GM18519 (cell line): ENCODE measurements around the gene CDC40.

Source experiments
- ATAC-seq: cut with Tn5 transposase; IDR thresholded peaks from one replicate; pipeline ENCODE4 v1.9.1; 2021; ENCODE audit warnings: mild to moderate bottlenecking, moderate library complexity; ENCODE audit not compliant: unreplicated experiment, low FRiP score

CDC40 gene

GRCh38 chr6:110180228-110181008 lies at the start of gene CDC40:
Gene CDC40, plus strand, starts transcription at chr6:110180427. Its CDS starts 18 bp downstream, at chr6:110180445.
- peak; percentile 40 for ATAC-seq

- ATAC-seq = no peak
Observed at GRCh38 chr6:110137924-110138887, 42.0 kb upstream of the CDC40 start.

GRCh38 chr6:110139052-110139451 lies 41.2 kb upstream of the CDC40 start:
- no peak for ATAC-seq

- no peak for ATAC-seq
Observed at GRCh38 chr6:110140650-110141049, 39.6 kb upstream of the CDC40 start.

- no peak for ATAC-seq
Observed at GRCh38 chr6:110147870-110148269, 32.4 kb upstream of the CDC40 start.

- ATAC-seq = no peak
Observed at GRCh38 chr6:110158479-110158878, 21.7 kb upstream of the CDC40 start.

GRCh38 chr6:110170081-110170480 lies 10.1 kb upstream of the CDC40 start:
- ATAC-seq = no peak

GRCh38 chr6:110173506-110174132 lies 6.6 kb upstream of the CDC40 start:
- no peak for ATAC-seq

GRCh38 chr6:110178626-110179405 lies 1.4 kb upstream of the CDC40 start:
- ATAC-seq = no peak

- ATAC-seq = peak; percentile 82
Observed at GRCh38 chr6:110179406-110180227, 610 bp upstream of the CDC40 start, which contains the start of gene WASF1. Gene WASF1, minus strand, starts transcription at chr6:110179670. Its CDS starts 52,069 bp downstream, at chr6:110127601.

GRCh38 chr6:110181131-110182030 lies 1.2 kb downstream of the CDC40 start:
- ATAC-seq = no peak

- no peak for ATAC-seq
Observed at GRCh38 chr6:110183292-110183885, 3.2 kb downstream of the CDC40 start.

- ATAC-seq = peak; percentile 55
Observed at GRCh38 chr6:110185879-110186278, 5.7 kb downstream of the CDC40 start.

- no peak for ATAC-seq
Observed at GRCh38 chr6:110188791-110189190, 8.6 kb downstream of the CDC40 start.

GRCh38 chr6:110190726-110191125 lies 10.5 kb downstream of the CDC40 start:
- no peak for ATAC-seq

- no peak for ATAC-seq
Observed at GRCh38 chr6:110191477-110191876, 11.2 kb downstream of the CDC40 start.

GRCh38 chr6:110195639-110196038 lies 15.4 kb downstream of the CDC40 start:
- no peak for ATAC-seq

GRCh38 chr6:110196874-110197273 lies 16.6 kb downstream of the CDC40 start:
- no peak for ATAC-seq
